GM04503 (cell line): ENCODE data around the gene DHX9.
"Not testable (repeated sequence)": the region's sequence is repeated elsewhere in the genome, so short reads cannot be mapped to it uniquely, and the experiment has no call there.

ENCODE experiments used
- DNase-seq: peaks from one replicate; pipeline ENCODE4 v3.0.0-alpha.2; 2012; ENCODE audit warnings: low read depth

The DHX9 gene

DNA sequence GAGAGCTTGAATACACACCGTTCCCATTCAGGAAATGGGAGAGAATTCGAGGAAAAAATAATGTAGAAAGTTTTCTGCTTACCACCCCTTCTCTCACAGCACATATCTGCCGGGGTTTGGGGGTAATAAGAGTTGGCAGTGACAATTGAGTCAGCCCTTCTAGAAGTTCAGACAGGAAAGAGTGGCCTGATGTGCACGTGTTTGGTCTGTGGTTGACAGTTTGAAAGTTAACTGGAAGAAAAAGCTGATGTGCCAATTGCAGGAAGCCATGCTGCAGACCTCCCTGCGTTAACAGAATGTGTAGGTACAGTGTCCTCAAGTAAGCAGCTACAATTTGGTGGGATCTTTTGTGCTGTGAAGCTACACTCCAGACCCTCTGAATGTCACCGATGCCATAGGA is 50.9 kb downstream of the DHX9 start:
- DNase-seq = no peak

DNA sequence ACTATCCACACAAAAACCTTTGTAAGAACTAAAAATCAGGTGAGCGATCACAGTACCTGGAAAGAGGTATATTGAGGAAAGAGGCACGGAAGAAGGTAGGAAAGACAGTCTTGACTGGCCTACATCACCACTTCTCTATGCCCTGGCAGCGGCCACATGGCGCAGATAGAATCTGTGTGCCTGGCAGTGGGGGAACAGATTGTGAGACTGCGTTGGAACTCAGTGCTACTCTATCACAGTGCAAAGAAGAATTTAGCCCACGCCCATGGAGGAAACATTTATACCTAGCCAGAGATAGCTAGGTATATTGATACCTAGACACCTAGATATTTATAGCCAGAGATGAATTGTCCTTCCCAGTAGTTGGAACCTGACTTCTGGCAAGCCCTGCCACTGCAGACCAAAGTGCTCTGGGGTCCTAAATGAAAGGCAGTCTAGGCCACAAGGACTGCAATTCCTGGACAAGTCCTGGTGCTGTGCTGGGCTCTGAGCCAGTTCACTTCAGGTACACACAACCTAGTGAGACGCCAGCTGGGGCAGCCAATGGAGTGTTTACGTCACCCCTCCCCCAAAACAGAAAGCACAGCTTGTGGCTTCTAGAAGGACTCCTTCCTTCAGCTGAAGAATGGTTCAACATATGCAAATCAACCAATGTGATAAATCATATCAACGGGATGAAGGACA is 51.9 kb downstream of the DHX9 start:
- no peak for DNase-seq

GRCh38 chr1:182897696-182898095 is 58.5 kb downstream of the DHX9 start:
- DNase-seq = no peak

- DNase-seq = not testable (repeated sequence)
Observed at GRCh38 chr1:182901946-182902345, 62.8 kb downstream of the DHX9 start.

DNA sequence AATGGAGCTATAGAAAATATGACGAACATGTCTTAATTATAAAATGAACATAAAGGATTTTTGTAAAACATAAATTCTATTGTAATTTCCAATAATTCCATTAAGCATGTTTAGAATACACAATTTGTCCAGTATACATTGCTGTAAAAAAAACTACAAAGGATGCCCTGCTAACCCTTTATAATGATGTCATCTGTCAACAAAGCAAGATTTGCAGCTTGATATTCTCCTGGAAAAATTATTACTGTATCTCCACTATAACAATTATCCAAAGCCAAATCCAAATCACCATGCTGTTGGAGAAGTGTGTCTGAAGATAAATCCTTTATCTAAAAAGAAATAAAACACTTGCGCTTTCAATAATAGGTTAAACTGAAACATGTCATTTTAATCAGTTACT is 66.2 kb downstream of the DHX9 start:
- DNase-seq = no peak

DNA sequence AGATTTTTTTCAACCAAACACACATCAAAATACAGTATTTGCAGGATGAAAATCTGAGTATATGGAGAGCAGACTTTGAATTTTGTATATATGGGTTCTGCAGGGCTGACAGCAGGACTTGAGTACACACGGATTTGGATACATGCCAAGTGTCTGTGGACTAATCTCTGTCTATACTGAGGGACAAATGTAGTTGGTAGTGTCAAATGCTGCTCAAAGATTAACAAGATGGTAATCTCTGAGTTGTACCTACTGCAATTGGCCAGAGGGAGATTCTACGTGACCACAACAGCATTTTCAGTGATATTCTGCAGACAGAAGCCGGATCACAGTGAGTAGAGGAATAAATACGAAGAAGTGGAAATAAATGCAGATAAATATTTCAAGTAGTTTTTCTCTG is 70.4 kb downstream of the DHX9 start:
- no peak for DNase-seq

GRCh38 chr1:182910143-182910542 is 71.0 kb downstream of the DHX9 start:
- no peak for DNase-seq

GRCh38 chr1:182913401-182913800 is 74.3 kb downstream of the DHX9 start:
- DNase-seq = no peak

DNA sequence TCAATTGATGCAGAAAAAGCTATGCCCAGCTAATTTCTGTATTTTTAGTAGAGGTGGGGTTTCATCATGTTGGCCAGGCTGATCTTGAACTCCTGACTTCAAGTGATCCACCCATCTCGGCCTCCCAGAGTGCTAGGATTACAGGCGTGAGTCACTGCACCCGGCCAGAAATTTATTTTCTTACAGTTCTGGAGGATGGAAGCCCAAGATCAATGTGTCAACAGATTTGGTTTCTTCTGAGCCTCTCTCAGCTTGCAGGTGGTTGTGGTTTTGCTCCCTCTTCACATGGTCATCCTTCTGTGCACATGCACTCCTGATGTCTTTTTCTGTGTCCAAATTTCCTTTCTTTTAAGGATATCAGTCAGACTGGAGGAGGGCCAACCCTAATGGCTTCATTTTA is 78.2 kb downstream of the DHX9 start:
- no peak for DNase-seq

GRCh38 chr1:182925661-182926060 is 86.5 kb downstream of the DHX9 start:
- DNase-seq = no peak

DNA sequence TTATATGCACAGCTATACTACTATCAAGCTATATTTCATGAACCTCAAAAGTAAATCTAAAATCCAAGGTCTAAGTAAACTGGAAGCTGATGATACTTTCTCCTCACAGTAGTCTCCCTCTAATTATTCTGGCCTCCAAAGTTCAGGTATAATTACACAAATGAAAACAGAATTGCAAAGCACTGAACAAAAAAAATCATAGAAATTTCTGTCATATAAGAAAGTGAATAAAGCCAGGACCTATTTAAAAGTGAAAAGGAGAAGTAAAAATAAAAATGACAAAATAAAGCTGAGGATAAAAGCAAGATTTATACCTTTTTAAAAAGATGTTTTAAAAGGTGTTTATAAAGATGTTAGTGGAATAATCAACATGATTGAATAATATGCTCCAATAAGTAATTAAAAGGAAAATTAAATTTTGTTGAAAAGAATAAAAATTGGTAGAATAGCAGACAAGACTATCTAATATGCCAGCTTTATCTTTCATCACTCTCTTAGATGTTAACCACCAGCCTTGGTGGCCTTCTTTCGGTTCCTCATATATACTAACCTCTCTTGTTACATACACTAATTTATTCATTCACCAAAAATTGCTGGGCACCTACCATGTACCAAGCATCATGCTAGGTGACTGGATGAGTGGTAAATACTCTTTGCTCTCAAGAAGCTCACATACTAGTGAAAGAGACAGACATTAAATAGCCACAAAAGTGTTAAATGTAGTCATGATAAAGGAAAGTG is 88.7 kb downstream of the DHX9 start:
- DNase-seq = no peak

DNA sequence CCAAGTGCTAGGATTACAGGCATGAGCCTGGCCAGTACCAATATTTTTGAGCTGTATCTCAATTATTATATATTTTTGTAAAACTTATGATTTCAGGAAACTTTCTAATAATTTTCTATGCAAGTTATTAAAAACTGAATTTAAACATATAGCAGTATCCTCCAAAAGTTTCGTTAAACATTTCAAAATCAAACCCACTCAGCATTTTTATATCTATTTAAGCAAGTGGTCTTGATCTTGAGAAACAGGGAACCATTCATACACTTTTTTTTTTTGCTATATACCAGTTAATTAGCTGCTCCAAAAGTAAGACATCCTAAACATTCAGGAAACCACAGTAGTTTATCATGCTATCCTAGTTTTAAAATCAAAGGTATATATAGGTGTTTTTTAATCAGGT is 91.8 kb downstream of the DHX9 start:
- DNase-seq = no peak

GRCh38 chr1:182935716-182936115 is 96.6 kb downstream of the DHX9 start:
- DNase-seq = no peak
